ENCODE measurements around the gene PNMA8A.
A peak's percentile ranks its signal among the peaks of the same experiment; 100 is the strongest.

The PNMA8A gene

GRCh38 chr19:46492841-46493235 lies 21.5 kb upstream of the PNMA8A start:
- DNase-seq (ENCODE audit: low spot score) = no peak

- DNase-seq (ENCODE audit: low spot score) = no peak
Measured at GRCh38 chr19:46491975-46492682, 20.8 kb upstream of the PNMA8A start.

GRCh38 chr19:46490774-46491173 lies 19.4 kb upstream of the PNMA8A start:
- no peak for DNase-seq (ENCODE audit: low spot score)

- DNase-seq (ENCODE audit: low spot score) = peak; percentile 55
Measured at GRCh38 chr19:46489445-46490272, 18.3 kb upstream of the PNMA8A start.

GRCh38 chr19:46488551-46488950 lies 17.2 kb upstream of the PNMA8A start:
- DNase-seq (ENCODE audit: low spot score) = no peak

GRCh38 chr19:46487802-46488445 lies 16.6 kb upstream of the PNMA8A start:
- DNase-seq (ENCODE audit: low spot score) = peak; percentile 73

GRCh38 chr19:46487178-46487801 lies 15.9 kb upstream of the PNMA8A start:
- DNase-seq (ENCODE audit: low spot score) = no peak

- DNase-seq (ENCODE audit: low spot score) = no peak
Measured at GRCh38 chr19:46486358-46486757, 15.0 kb upstream of the PNMA8A start.

GRCh38 chr19:46484656-46485055 lies 13.3 kb upstream of the PNMA8A start:
- no peak for DNase-seq (ENCODE audit: low spot score)

GRCh38 chr19:46482631-46483030 lies 11.3 kb upstream of the PNMA8A start:
- DNase-seq (ENCODE audit: low spot score) = no peak

GRCh38 chr19:46481947-46482346 lies 10.6 kb upstream of the PNMA8A start:
- no peak for DNase-seq (ENCODE audit: low spot score)

- DNase-seq (ENCODE audit: low spot score) = no peak
Measured at GRCh38 chr19:46481223-46481848, 10.0 kb upstream of the PNMA8A start.

- no peak for DNase-seq (ENCODE audit: low spot score)
Measured at GRCh38 chr19:46480415-46480814, 9.1 kb upstream of the PNMA8A start.

- DNase-seq (ENCODE audit: low spot score) = peak; percentile 82
Measured at GRCh38 chr19:46478356-46478986, 7.1 kb upstream of the PNMA8A start.

GRCh38 chr19:46475986-46476385 lies 4.6 kb upstream of the PNMA8A start:
- DNase-seq (ENCODE audit: low spot score) = no peak

GRCh38 chr19:46474211-46474610 lies 2.8 kb upstream of the PNMA8A start:
- no peak for DNase-seq (ENCODE audit: low spot score)

- no peak for DNase-seq (ENCODE audit: low spot score)
Measured at GRCh38 chr19:46472592-46472991, 1.2 kb upstream of the PNMA8A start.

GRCh38 chr19:46471811-46472543 lies 614 bp upstream of the PNMA8A start:
- no peak for DNase-seq (ENCODE audit: low spot score)

- no peak for DNase-seq (ENCODE audit: low spot score)
Measured at GRCh38 chr19:46470376-46470775, 987 bp downstream of the PNMA8A start.

GRCh38 chr19:46469541-46470185 lies 1.7 kb downstream of the PNMA8A start:
- DNase-seq (ENCODE audit: low spot score) = no peak

Data from putamen (tissue), 1 donor.